Measurements from ENCODE around the gene GNE.
"Not testable (repeated sequence)": the region's sequence is repeated elsewhere in the genome, so short reads cannot be mapped to it uniquely, and the experiment has no call there.

GNE gene

GRCh38 chr9:36258208-36258995 is at the start of gene GNE:
Gene GNE (minus strand): TSS chr9:36258448. CDS start chr9:36249355, 9,093 bp downstream.
- DNase-seq, result peak; percentile 99

GRCh38 chr9:36306471-36307306 is 48.4 kb upstream of the GNE start:
- no peak for DNase-seq

- DNase-seq, result not testable (repeated sequence)
Measured at GRCh38 chr9:36304366-36304765, 46.1 kb upstream of the GNE start.

- no peak for DNase-seq
Measured at GRCh38 chr9:36301227-36301626, 43.0 kb upstream of the GNE start.

- DNase-seq, result no peak
Measured at GRCh38 chr9:36298566-36298965, 40.3 kb upstream of the GNE start.

- no peak for DNase-seq
Measured at GRCh38 chr9:36297798-36298197, 39.5 kb upstream of the GNE start.

- DNase-seq, result not testable (repeated sequence)
Measured at GRCh38 chr9:36294996-36295395, 36.7 kb upstream of the GNE start.

GRCh38 chr9:36293918-36294317 is 35.7 kb upstream of the GNE start:
- no peak for DNase-seq

GRCh38 chr9:36293171-36293570 is 34.9 kb upstream of the GNE start:
- DNase-seq, result no peak

GRCh38 chr9:36292641-36293040 is 34.4 kb upstream of the GNE start:
- no peak for DNase-seq

GRCh38 chr9:36290996-36291395 is 32.7 kb upstream of the GNE start:
- no peak for DNase-seq

GRCh38 chr9:36289836-36290435 is 31.7 kb upstream of the GNE start:
- DNase-seq, result no peak

GRCh38 chr9:36288070-36288469 is 29.8 kb upstream of the GNE start:
- no peak for DNase-seq

GRCh38 chr9:36286388-36286787 is 28.1 kb upstream of the GNE start:
- no peak for DNase-seq

GRCh38 chr9:36284226-36284625 is 26.0 kb upstream of the GNE start:
- no peak for DNase-seq

- no peak for DNase-seq
Measured at GRCh38 chr9:36282275-36282674, 24.0 kb upstream of the GNE start.

- DNase-seq, result no peak
Measured at GRCh38 chr9:36280989-36281388, 22.7 kb upstream of the GNE start.

- DNase-seq, result no peak
Measured at GRCh38 chr9:36278243-36278642, 20.0 kb upstream of the GNE start.

- DNase-seq, result no peak
Measured at GRCh38 chr9:36276781-36277181, 18.5 kb upstream of the GNE start.

GRCh38 chr9:36276254-36276653 is 18.0 kb upstream of the GNE start:
- no peak for DNase-seq

GRCh38 chr9:36275060-36275459 is 16.8 kb upstream of the GNE start:
- no peak for DNase-seq

GRCh38 chr9:36273354-36273753 is 15.1 kb upstream of the GNE start:
- not testable (repeated sequence) for DNase-seq

GRCh38 chr9:36268007-36268427 is 9.8 kb upstream of the GNE start:
- DNase-seq, result no peak

- no peak for DNase-seq
Measured at GRCh38 chr9:36264896-36265295, 6.6 kb upstream of the GNE start.

Data from activated effector memory CD4-positive, alpha-beta T cell treated with anti-CD3 and anti-CD28 coated beads, Interleukin-2, amount 50 U/mL, for 16 hours (primary cell).